K562 (cell line): ENCODE results near the gene NR3C2. TPM values are rescaled to one million over a fixed set of nuclear protein-coding genes. Genes with fewer than 3 reads are reported as not detected.

Experiments used
- ATAC-seq: fragments of 200-7000 bp; cut with Tn5 transposase; 3 replicates; pipeline ENCODE4 v1.9.1; 2020; ENCODE audit warnings: moderate library complexity
- BruUV-seq: library from RNA; stranded (reverse); fragments of 400-500 nt; replicated peaks from 2 replicates; lab custom pipeline; 2021; lab: Mats Ljungman, UMichigan
- CTCF ChIA-PET: fragments of 300-600 bp; formaldehyde crosslinking; extraction: SDS; loops from one replicate; lab custom pipeline; 2021; ENCODE audit warnings: low intra/inter-chr PET ratio; lab: Yijun Ruan, JAX
- POLR2A ChIA-PET: fragments of 300-600, 350-650 bp; sonication (Branson Sonifier 250); formaldehyde crosslinking; extraction: SDS; loops from one replicate; lab custom pipeline; 2021; ENCODE audit warnings: antibody characterized with exemption, inconsistent platforms; lab: Yijun Ruan, JAX
- DNase-seq, 4 experiments: peaks; one replicate each; pipeline versions ENCODE4 v3.0.0 to v3.0.0-alpha.2; 2011 to 2018; ENCODE audit warnings: low spot score in 3 of 4, mixed read lengths in 3 of 4; ENCODE audit errors: extremely low read depth in 1 of 4
- FAIRE-seq: peaks from 2 replicates; lab custom pipeline; 2011; peaks lifted over from hg19 to GRCh38; lab: Jason Lieb, UNC
- H2AFZ ChIP-seq: 2 replicates; pipeline ENCODE4 v1.6.0; 2011; ENCODE audit warnings: low read depth, low read length, control low read depth, inconsistent platforms
- H3K27ac ChIP-seq: fragments of 200-600 bp; 3 replicates; pipeline ENCODE4 v1.8.0; 2011; ENCODE audit warnings: low read depth, mild to moderate bottlenecking, control low read depth, inconsistent platforms, low read length, moderate library complexity, mixed read lengths; ENCODE audit errors: extremely low read depth
- H3K27me3 ChIP-seq, 2 experiments: fragments of 300-600 bp in 1 of 2; 2 replicates in 1 of 2; 3 replicates in 1 of 2; pipeline versions ENCODE4 v1.6.0 to v1.8.0; 2011; ENCODE audit warnings: inconsistent platforms in 2 of 2, low read length in 2 of 2, mild to moderate bottlenecking in 1 of 2, mixed read lengths in 1 of 2, moderate library complexity in 1 of 2; ENCODE audit not compliant: control insufficient read depth in 2 of 2, insufficient read depth in 2 of 2
- H3K36me3 ChIP-seq: fragments of 300-600 bp; 3 replicates; pipeline ENCODE4 v1.8.0; 2011; ENCODE audit warnings: mild to moderate bottlenecking, low read length, inconsistent platforms; ENCODE audit not compliant: control insufficient read depth, insufficient read depth
- H3K4me1 ChIP-seq, 2 experiments: fragments of 200-600 bp in 1 of 2; replicated peaks in 1 of 2; 2 replicates in 1 of 2; 3 replicates in 1 of 2; pipeline versions ENCODE4 v1.5.1 to v1.8.0; 2011; ENCODE audit warnings: inconsistent platforms in 2 of 2, low read length in 2 of 2, mild to moderate bottlenecking in 1 of 2, mixed read lengths in 1 of 2, moderate library complexity in 1 of 2; ENCODE audit not compliant: control insufficient read depth in 2 of 2, insufficient read depth in 2 of 2
- H3K4me2 ChIP-seq: 2 replicates; pipeline ENCODE4 v1.6.1; 2011; ENCODE audit warnings: low read length, control low read depth, inconsistent platforms, mixed read lengths; ENCODE audit not compliant: insufficient read depth
- H3K4me3 ChIP-seq: fragments of 200-600 bp; sonication (generic), shearing (Covaris generic); 2 replicates; pipeline ENCODE4 v1.5.1; 2016; ENCODE audit warnings: control low read depth, inconsistent platforms
- H3K79me2 ChIP-seq: fragments of 200-600 bp; 3 replicates; pipeline ENCODE4 v1.8.0; 2011; ENCODE audit warnings: low read length, inconsistent platforms; ENCODE audit not compliant: control insufficient read depth, insufficient read depth
- H3K9ac ChIP-seq, 2 experiments: 2 replicates each; pipeline versions ENCODE4 v1.6.0 to v1.6.1; 2011; ENCODE audit warnings: low read depth in 2 of 2, low read length in 2 of 2, control low read depth in 1 of 2, inconsistent platforms in 1 of 2, mild to moderate bottlenecking in 1 of 2, mixed read lengths in 1 of 2; ENCODE audit not compliant: insufficient read depth in 1 of 2
- H3K9me1 ChIP-seq: one replicate; pipeline ENCODE4 v1.6.0; 2011; ENCODE audit warnings: inconsistent platforms, mild to moderate bottlenecking, low read length, moderate library complexity; ENCODE audit not compliant: control insufficient read depth, insufficient read depth
- H3K9me3 ChIP-seq: replicated peaks from 2 replicates; pipeline ENCODE4 v1.5.1; 2011; ENCODE audit warnings: low read depth, low read length, inconsistent platforms; ENCODE audit not compliant: control insufficient read depth, insufficient read depth
- H4K20me1 ChIP-seq: replicated peaks from 2 replicates; pipeline ENCODE4 v1.6.1; 2011; ENCODE audit warnings: low read length, inconsistent platforms, mixed read lengths; ENCODE audit not compliant: control insufficient read depth, insufficient read depth
- ATF1 ChIP-seq, 2 experiments: fragments of 450-650 bp in 1 of 2; IDR thresholded peaks; 2 replicates each; pipeline ENCODE4 v1.6.1; 2016; ENCODE audit warnings: missing compliant biosample characterization in 1 of 2, missing genetic modification characterization in 1 of 2
- BRD9 ChIP-seq: fragments of 450-650 bp; IDR thresholded peaks from 2 replicates; pipeline ENCODE4 v1.6.1; 2018; ENCODE audit warnings: low read depth; ENCODE audit not compliant: partially characterized antibody
- EHMT2 ChIP-seq: fragments of 450-650 bp; IDR thresholded peaks from 2 replicates; pipeline ENCODE4 v1.6.1; 2018; ENCODE audit warnings: antibody characterized with exemption
- GABPA ChIP-seq: fragments of 200-800 bp; sonication (Bioruptor generic); conservative IDR thresholded peaks from 2 replicates; pipeline ENCODE4 v1.6.1; 2016; ENCODE audit warnings: low read depth, missing genetic modification characterization, missing compliant biosample characterization
- HDAC6 ChIP-seq: IDR thresholded peaks from 2 replicates; pipeline ENCODE4 v1.6.1; 2012; ENCODE audit warnings: low read depth, mild to moderate bottlenecking, control low read depth, inconsistent platforms, low read length, moderate library complexity
- HNRNPLL ChIP-seq: fragments of 200-400 bp; formaldehyde crosslinking; IDR thresholded peaks from 2 replicates; pipeline ENCODE4 v1.6.1; 2017; ENCODE audit warnings: low read length, low read depth, mild to moderate bottlenecking; ENCODE audit not compliant: poor library complexity, severe bottlenecking
- KLF1 ChIP-seq: fragments of 450-650 bp; IDR thresholded peaks from 2 replicates; pipeline ENCODE4 v1.6.1; 2016; ENCODE audit warnings: missing genetic modification characterization, missing compliant biosample characterization
- PPARD ChIP-seq: fragments of 250-450 bp; sonication (Bioruptor Pico); IDR thresholded peaks from 2 replicates; pipeline ENCODE4 v1.8.0; 2022; ENCODE audit warnings: inconsistent platforms, mild to moderate bottlenecking, moderate library complexity
- RB1 ChIP-seq: fragments of 450-650 bp; IDR thresholded peaks from 2 replicates; pipeline ENCODE4 v1.6.1; 2017; ENCODE audit warnings: low read depth, mild to moderate bottlenecking
- SETDB1 ChIP-seq: IDR thresholded peaks from one replicate; pipeline ENCODE4 v1.6.1; 2012; ENCODE audit warnings: low read length, control low read depth, inconsistent platforms
- SRSF1 ChIP-seq: fragments of 200-400 bp; formaldehyde crosslinking; IDR thresholded peaks from 2 replicates; pipeline ENCODE4 v1.6.1; 2017; ENCODE audit warnings: mild to moderate bottlenecking, low read depth, low read length, moderate library complexity
- TCFL5 ChIP-seq: fragments of 250-450 bp; sonication (Bioruptor Pico); conservative IDR thresholded peaks from 2 replicates; pipeline ENCODE4 v1.6.1; 2021; ENCODE audit warnings: mild to moderate bottlenecking, moderate library complexity, matching md5 sums
- WGBS: fragments of 100-300 bp; shearing (Covaris generic); methylation state at CpG from one replicate; pipeline ENCODE4 v1.1.6; 2016; ENCODE audit warnings: low coverage, mixed read lengths; ENCODE audit not compliant: insufficient coverage; ENCODE audit errors: missing lambda C conversion rate; 5-methylcytosine and 5-hydroxymethylcytosine counted together
- in situ Hi-C: fragments of 300-500 bp; cut with MboI; formaldehyde crosslinking; loops from 4 replicates; pipeline ENCODE4 v1.15.0; 2018; ENCODE audit warnings: inconsistent platforms, mixed read lengths
- intact Hi-C: fragments of 100-400 bp; cut with micrococcal nuclease; formaldehyde crosslinking; loops from 2 replicates; pipeline ENCODE4 v1.14.2; 2022
- polyA plus RNA-seq, 8 experiments: library from polyadenylated mRNA; depleted of rRNA in 4 of 8; stranded (reverse) in 5 of 8; unstranded in 3 of 8; fragments of >200 nt; fragmentation: Nextera tagmentation in 2 of 8; fragmentation: Illumina TruSeq in 1 of 8; extraction: Ambion mirVana in 2 of 8; extraction: Trizol in 1 of 8; gene quantifications; 2 replicates each; pipeline versions ENCODE4 v1.2.1 to v1.2.3, GENCODE V29; 2011 to 2014; ENCODE audit warnings: inconsistent platforms in 1 of 8, missing spikeins in 1 of 8
- total RNA-seq, 7 experiments: library from RNA; depleted of rRNA in 6 of 7; stranded (reverse); fragments of >200 nt in 6 of 7; fragmentation: Illumina TruSeq in 2 of 7; extraction: Trizol in 2 of 7; gene quantifications; 2 replicates each; pipeline versions ENCODE4 v1.2.1 to v1.2.3, GENCODE V29; 2011 to 2021; ENCODE audit warnings: low replicate concordance in 1 of 7
- TF ChIP-seq, protein P1 (sequence below): fragments of 250-450 bp; sonication (Bioruptor Pico); IDR thresholded peaks from 2 replicates; pipeline ENCODE4 v1.5.0; 2021; ENCODE audit warnings: mild to moderate bottlenecking, moderate library complexity
- TF ChIP-seq, protein P2 (sequence below): fragments of 200-800 bp; sonication (Bioruptor generic); IDR thresholded peaks from 2 replicates; pipeline ENCODE4 v1.6.1; 2017; ENCODE audit warnings: missing genetic modification characterization, missing compliant biosample characterization
- TF ChIP-seq, protein P3 (sequence below): sonication (generic); formaldehyde crosslinking; IDR thresholded peaks from 2 replicates; pipeline ENCODE4 v1.8.1; 2023; ENCODE audit warnings: mild to moderate bottlenecking, missing genetic modification reagents, moderate library complexity
- TF ChIP-seq, protein P4 (sequence below): fragments of 250-450 bp; sonication (Bioruptor Pico); IDR thresholded peaks from 2 replicates; pipeline ENCODE4 v1.8.0; 2021; ENCODE audit warnings: mild to moderate bottlenecking, moderate library complexity

NR3C2 gene
- total and polyA plus RNA-seq, 9 of the 15 experiments (the other 6 are each of a cell fraction or from before 2014, with no cell fraction given), result 0.01 to 0.28 (median 0.16) TPM; not detected in 2

DNA sequence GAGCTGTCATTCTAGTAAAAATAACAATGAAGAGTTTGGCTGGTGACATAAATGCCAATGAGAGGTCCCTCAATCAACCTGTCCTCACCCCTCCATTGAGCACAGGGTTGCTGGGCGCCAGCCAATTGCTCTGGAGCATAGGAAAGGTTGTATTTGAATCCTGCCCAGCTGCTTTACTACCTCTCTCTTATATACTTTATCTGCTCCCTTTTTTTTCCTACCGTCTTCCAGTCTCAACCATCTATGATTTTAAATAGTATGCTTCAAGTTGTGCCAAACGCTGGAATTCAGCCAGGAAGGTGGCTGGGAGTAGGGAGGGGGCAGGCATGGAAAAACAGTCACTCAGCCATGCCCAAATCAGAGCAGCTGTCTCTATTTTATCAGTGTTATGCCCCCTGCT, 153.8 kb downstream of the NR3C2 start:
- POLR2A ChIA-PET, result no interaction called here
- TF ChIP-seq, protein P1, sequence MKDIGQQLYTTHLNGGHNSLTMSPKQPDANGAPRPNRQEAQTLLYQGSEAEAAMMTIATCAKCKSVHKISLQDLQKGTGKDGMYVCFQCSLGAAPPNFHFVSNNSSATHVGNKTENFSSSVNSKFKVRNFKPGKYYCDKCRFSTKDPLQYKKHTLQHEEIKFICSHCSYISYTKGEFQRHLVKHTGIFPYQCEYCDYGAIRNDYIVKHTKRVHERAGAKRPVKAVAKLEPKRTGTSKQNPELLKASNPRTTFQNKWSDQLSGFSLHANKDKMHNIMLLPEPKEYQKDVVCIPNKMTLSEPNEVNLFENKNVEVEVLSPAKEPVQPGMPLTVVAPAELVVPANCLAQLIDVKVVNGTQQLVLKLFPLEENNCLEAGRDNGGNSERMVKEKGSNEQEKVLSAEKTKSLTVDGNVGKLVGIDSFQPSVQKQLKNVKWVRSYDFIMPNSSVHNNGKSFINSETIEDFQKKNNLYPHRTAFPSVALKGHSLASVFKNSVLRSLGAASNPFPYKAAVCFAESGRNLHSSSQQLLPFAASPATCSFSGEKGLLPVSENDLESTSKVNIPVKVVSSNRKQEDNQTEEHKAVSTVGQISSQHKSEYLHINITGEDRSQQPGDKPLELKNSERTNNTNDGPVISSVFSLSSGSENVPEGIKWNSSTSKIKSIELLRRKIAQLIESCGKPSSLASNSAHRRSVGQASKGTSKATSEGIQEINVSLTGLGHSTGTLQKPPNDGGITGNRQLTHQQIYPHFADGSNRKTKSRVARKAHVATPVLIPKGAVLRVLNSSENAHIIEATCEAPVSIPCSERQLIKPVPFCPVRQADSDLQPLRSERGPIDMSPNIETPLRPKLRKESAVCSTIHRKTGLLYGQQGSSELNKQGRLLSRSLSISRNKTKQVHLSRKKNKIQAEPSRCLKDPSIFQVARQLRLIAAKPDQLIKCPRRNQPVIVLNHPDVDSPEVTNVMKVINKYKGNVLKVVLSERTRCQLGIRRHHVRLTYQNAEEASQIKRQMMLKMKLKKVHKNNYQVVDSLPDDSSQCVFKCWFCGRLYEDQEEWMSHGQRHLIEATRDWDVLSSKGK, result no peak
- TF ChIP-seq, protein P2, sequence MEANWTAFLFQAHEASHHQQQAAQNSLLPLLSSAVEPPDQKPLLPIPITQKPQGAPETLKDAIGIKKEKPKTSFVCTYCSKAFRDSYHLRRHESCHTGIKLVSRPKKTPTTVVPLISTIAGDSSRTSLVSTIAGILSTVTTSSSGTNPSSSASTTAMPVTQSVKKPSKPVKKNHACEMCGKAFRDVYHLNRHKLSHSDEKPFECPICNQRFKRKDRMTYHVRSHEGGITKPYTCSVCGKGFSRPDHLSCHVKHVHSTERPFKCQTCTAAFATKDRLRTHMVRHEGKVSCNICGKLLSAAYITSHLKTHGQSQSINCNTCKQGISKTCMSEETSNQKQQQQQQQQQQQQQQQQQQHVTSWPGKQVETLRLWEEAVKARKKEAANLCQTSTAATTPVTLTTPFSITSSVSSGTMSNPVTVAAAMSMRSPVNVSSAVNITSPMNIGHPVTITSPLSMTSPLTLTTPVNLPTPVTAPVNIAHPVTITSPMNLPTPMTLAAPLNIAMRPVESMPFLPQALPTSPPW (CRISPR knock-in tag), result no peak
- TF ChIP-seq GABPA (tag), result no peak
- TF ChIP-seq KLF1 (tag), result no peak
- TF ChIP-seq HDAC6, result no peak
- no peak for TF ChIP-seq BRD9
- no peak for TF ChIP-seq ATF1 (CRISPR knock-in tag; IDR thresholded peaks at IDR 0.05)
- no peak for TF ChIP-seq ATF1 (tag; IDR thresholded peaks at IDR 0.05)
- TF ChIP-seq SRSF1, result no peak
- TF ChIP-seq, protein P3, sequence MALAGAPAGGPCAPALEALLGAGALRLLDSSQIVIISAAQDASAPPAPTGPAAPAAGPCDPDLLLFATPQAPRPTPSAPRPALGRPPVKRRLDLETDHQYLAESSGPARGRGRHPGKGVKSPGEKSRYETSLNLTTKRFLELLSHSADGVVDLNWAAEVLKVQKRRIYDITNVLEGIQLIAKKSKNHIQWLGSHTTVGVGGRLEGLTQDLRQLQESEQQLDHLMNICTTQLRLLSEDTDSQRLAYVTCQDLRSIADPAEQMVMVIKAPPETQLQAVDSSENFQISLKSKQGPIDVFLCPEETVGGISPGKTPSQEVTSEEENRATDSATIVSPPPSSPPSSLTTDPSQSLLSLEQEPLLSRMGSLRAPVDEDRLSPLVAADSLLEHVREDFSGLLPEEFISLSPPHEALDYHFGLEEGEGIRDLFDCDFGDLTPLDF (CRISPR knock-in tag), result no peak
- no peak for TF ChIP-seq HNRNPLL
- no peak for TF ChIP-seq EHMT2
- no peak for TF ChIP-seq RB1
- TF ChIP-seq, protein P4, sequence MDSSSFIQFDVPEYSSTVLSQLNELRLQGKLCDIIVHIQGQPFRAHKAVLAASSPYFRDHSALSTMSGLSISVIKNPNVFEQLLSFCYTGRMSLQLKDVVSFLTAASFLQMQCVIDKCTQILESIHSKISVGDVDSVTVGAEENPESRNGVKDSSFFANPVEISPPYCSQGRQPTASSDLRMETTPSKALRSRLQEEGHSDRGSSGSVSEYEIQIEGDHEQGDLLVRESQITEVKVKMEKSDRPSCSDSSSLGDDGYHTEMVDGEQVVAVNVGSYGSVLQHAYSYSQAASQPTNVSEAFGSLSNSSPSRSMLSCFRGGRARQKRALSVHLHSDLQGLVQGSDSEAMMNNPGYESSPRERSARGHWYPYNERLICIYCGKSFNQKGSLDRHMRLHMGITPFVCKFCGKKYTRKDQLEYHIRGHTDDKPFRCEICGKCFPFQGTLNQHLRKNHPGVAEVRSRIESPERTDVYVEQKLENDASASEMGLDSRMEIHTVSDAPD (CRISPR knock-in tag), result no peak
- TF ChIP-seq PPARD (CRISPR knock-in tag), result no peak
- TF ChIP-seq TCFL5 (CRISPR knock-in tag), result no peak
- TF ChIP-seq SETDB1, result no peak

More for the DNA sequence above, 153.8 kb downstream of the NR3C2 start:
- CTCF ChIA-PET, result interaction anchor here (0.7 kb wide), 1 partner anchor 132 kb away, joined by 4 read pairs; no protein-coding TSS in a partner anchor
- DNase-seq, result no peak
- no peaks in the 10 kb centered on the region for H3K79me2 ChIP-seq
- no peak overlapping the region for H3K27ac ChIP-seq
- no peak for ATAC-seq
- H2AFZ ChIP-seq, result no peak overlapping the region
- no peak overlapping the region for H3K4me3 ChIP-seq
- intact Hi-C loops, result no loop called here
- H3K9me3 ChIP-seq, result no peaks in the 10 kb centered on the region
- in situ Hi-C loops, result no loop called here
- H3K4me2 ChIP-seq, result no peak overlapping the region
- WGBS, result 0% methylated on average over 3 of the region's 3 CpGs
- no peaks in the 10 kb centered on the region for H3K36me3 ChIP-seq
- no peaks in the 10 kb centered on the region for H3K9me1 ChIP-seq
- H3K4me1 ChIP-seq, result no peaks in the 10 kb centered on the region
- no peak for FAIRE-seq
- no TSS peak for BruUV-seq
- H3K9ac ChIP-seq, result no peak overlapping the region
- no peaks in the 10 kb centered on the region for H4K20me1 ChIP-seq
- H3K27me3 ChIP-seq, result no peaks in the 10 kb centered on the region
